Colonic mucosa (tissue), 4 donors: ENCODE results near the gene TACR1. TPM values are rescaled to one million over a fixed set of nuclear protein-coding genes. Genes with fewer than 3 reads are reported as not detected.

Experiments used
- DNase-seq: peaks from one replicate; pipeline ENCODE4 v3.0.0-alpha.2; 2020
- H3K27ac ChIP-seq: fragments of 200-600 bp; one replicate; pipeline ENCODE4 v1.8.0; 2021
- H3K27me3 ChIP-seq: fragments of 200-600 bp; one replicate; pipeline ENCODE4 v1.8.0; 2021
- H3K36me3 ChIP-seq: fragments of 200-600 bp; one replicate; pipeline ENCODE4 v1.8.0; 2021
- H3K4me1 ChIP-seq: fragments of 200-600 bp; one replicate; pipeline ENCODE4 v1.8.0; 2021; ENCODE audit warnings: mild to moderate bottlenecking
- H3K4me3 ChIP-seq: fragments of 200-600 bp; one replicate; pipeline ENCODE4 v1.8.0; 2021
- H3K9ac ChIP-seq, 2 donors: one replicate each; pipeline ENCODE4 v1.7.0; 2013; ENCODE audit warnings: control low read depth in 2 of 2, low read depth in 2 of 2, low read length in 2 of 2
- H3K9me3 ChIP-seq: fragments of 200-600 bp; one replicate; pipeline ENCODE4 v1.8.0; 2021
- intact Hi-C: fragments of 100-400 bp; cut with DNase I; formaldehyde crosslinking; loops from one replicate; pipeline ENCODE4 v1.14.1; 2022
- total RNA-seq, 2 donors: library from RNA; stranded (reverse); fragmentation: NEBNext Ultra II Directional in 1 of 2; extraction: Animal tissue kit (Norgen Biotek cat#: 25700) in 1 of 2; gene quantifications; one replicate each; pipeline ENCODE4 v1.2.1, GENCODE V29; 2021
- TF ChIP-seq, protein P1 (sequence below): fragments of 200-600 bp; IDR thresholded peaks from one replicate; pipeline ENCODE4 v1.8.0; 2022; ENCODE audit warnings: antibody characterized with exemption, mild to moderate bottlenecking
- donor health status: healthy.
- donor health status: DM: no; HTN: no; CAD: no.
- donor health status: DM: no; HTN: no; CAD: no.

The TACR1 gene
- total RNA-seq, 2 donors from 2014 or later: 0.37 TPM; not detected in 1

DNA sequence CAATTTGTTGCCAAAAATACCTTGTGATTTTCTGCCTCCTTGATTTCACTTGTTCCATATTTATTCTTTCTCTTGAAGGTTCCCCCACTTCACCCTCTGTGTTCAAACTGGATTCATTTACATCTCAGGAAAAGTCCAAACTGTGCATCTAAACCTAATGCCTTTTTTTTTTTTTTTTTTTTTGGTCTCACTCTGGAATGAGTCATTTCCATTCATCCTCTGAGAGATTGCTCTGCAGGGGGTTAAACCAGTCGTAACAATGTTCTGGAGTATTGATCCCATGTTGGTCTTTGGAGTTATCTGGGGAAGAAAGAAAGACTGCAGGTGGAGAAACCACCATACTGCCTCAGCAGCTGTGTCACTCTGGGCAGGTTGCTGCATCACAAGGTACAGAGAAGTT, 119.7 kb downstream of the TACR1 start:
- no peak overlapping the region for H3K27ac ChIP-seq
- H3K27me3 ChIP-seq: no peaks in the 10 kb centered on the region
- no peak overlapping the region for H3K4me3 ChIP-seq
- H3K36me3 ChIP-seq: no peaks in the 10 kb centered on the region
- no peaks in the 10 kb centered on the region for H3K9me3 ChIP-seq
- TF ChIP-seq, protein P1, sequence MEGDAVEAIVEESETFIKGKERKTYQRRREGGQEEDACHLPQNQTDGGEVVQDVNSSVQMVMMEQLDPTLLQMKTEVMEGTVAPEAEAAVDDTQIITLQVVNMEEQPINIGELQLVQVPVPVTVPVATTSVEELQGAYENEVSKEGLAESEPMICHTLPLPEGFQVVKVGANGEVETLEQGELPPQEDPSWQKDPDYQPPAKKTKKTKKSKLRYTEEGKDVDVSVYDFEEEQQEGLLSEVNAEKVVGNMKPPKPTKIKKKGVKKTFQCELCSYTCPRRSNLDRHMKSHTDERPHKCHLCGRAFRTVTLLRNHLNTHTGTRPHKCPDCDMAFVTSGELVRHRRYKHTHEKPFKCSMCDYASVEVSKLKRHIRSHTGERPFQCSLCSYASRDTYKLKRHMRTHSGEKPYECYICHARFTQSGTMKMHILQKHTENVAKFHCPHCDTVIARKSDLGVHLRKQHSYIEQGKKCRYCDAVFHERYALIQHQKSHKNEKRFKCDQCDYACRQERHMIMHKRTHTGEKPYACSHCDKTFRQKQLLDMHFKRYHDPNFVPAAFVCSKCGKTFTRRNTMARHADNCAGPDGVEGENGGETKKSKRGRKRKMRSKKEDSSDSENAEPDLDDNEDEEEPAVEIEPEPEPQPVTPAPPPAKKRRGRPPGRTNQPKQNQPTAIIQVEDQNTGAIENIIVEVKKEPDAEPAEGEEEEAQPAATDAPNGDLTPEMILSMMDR: no peak
- no peaks in the 10 kb centered on the region for H3K4me1 ChIP-seq
- DNase-seq: no peak
- no peak overlapping the region for H3K9ac ChIP-seq
- intact Hi-C loops: no loop called here

DNA sequence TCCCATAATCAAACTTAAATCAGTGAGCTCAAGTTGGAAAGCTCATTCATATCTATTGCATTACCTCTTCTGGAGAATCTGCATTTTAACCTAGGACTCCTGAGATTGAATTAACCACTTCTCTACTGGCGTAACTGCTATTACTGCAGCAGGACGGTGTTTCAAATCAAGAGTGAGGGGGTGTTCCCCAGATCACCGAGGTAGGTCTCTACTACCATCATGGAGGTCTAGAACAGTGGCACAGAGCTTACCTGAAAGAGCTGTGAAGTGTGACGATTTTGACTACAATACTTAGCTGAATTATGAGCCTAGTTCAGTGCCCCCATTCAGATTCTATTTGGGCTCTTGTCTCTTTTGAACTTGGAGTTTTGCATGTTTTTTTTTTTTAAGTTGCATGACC, 121.4 kb downstream of the TACR1 start:
- intact Hi-C loops: no loop called here
- Histone ChIP-seq H3K4me3 (no peak overlapping the region), H3K36me3 (no peaks in the 10 kb centered on the region), H3K4me1 (no peaks in the 10 kb centered on the region), H3K9ac (no peak overlapping the region), H3K27ac (no peak overlapping the region), H3K9me3 (no peaks in the 10 kb centered on the region), H3K27me3 (no peaks in the 10 kb centered on the region)
- TF ChIP-seq, protein P1: no peak
- no peak for DNase-seq

DNA sequence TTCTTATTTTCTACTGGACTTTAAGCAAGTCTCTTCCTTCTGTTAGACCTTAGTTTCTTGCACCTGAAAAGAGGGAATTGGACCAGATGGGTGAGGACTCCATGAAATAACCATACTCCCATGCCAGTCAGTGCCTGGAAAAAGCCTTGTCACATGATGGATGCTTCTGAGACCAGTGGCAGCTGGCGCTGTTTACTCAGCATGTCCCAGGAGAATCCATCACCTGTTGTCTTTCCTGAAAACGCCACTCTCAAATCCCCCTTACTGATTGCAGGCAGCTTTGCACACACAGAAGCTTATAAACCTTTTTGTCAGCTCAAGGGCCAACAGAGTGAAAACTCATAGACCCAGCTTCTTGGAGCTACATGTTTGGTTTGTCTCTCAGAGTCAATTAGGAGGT, 123.2 kb downstream of the TACR1 start:
- TF ChIP-seq, protein P1: no peak
- no peaks in the 10 kb centered on the region for H3K4me1 ChIP-seq
- H3K27me3 ChIP-seq: no peaks in the 10 kb centered on the region
- H3K27ac ChIP-seq: no peak overlapping the region
- intact Hi-C loops: no loop called here
- no peak overlapping the region for H3K4me3 ChIP-seq
- no peak overlapping the region for H3K9ac ChIP-seq
- no peaks in the 10 kb centered on the region for H3K36me3 ChIP-seq
- no peak for DNase-seq
- H3K9me3 ChIP-seq: no peaks in the 10 kb centered on the region

DNA sequence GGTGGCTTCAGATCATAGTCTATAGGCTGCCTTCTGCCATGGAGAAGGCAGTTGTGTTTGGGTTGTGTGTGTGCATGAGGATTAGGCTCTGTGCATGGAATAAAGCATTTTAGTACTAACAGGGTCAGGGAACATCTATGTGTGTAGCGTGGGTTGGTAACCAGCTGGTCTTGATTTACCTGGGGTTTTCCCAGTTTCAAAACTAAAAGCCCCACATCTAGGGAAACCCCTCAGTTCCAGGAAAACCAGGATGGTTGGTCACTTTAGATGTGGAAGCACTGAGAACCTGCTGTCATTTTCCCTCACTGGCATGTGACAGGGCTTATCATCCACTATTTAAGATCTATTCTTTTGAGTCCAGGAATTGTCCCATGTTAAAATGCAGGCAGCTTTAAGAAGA, 124.6 kb downstream of the TACR1 start:
- intact Hi-C loops: no loop called here
- TF ChIP-seq, protein P1: no peak

DNA sequence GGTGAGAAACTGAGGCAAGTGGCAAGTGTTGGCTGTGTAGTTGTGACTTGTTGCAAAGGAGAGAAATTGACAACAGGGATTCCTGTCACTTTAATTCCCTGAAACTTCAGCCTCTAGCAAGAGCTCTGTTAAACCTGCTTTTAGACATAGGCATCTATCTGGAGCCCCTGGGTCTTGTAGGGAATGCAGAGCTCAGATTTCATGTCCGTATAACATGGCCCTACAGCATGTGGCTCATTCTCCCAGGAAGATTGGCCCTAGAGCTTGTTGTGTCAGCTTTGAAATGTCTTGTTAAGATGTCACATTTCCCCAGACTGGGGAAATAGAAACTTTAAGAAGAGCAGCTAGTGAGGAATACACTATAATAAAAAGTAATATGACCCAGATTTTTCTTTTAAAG, 125.1 kb downstream of the TACR1 start:
- no peak for DNase-seq
- Histone ChIP-seq H3K4me1 (no peaks in the 10 kb centered on the region), H3K9ac (no peak overlapping the region), H3K9me3 (no peaks in the 10 kb centered on the region), H3K36me3 (no peaks in the 10 kb centered on the region), H3K27me3 (no peaks in the 10 kb centered on the region), H3K27ac (no peak overlapping the region), H3K4me3 (no peak overlapping the region)
- TF ChIP-seq, protein P1: no peak
- intact Hi-C loops: no loop called here

More for the DNA sequence above, 124.6 kb downstream of the TACR1 start:
- DNase-seq: no peak
- H3K36me3 ChIP-seq: no peaks in the 10 kb centered on the region
- no peak overlapping the region for H3K27ac ChIP-seq
- H3K27me3 ChIP-seq: no peaks in the 10 kb centered on the region
- no peak overlapping the region for H3K4me3 ChIP-seq
- H3K9me3 ChIP-seq: no peaks in the 10 kb centered on the region
- no peaks in the 10 kb centered on the region for H3K4me1 ChIP-seq
- H3K9ac ChIP-seq: no peak overlapping the region

DNA sequence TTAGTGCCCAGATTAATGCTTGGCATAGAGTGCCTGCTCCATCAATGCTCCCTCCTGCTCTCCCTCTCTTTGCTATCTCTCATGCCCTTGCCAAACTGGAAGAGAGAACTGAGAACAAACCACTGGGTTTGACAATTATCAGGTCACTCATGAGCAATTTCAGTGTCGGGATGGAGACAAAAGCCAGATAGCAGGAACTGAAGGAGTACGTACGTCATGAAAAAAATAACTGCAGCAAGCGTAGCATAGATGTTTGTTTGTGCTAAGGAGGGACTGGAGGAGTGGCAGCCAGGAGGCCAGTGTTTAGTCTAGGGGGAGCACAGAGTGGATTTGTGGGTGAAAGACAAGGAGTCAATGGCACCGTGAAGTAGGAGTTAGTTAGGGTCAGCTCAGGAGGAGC, 127.6 kb downstream of the TACR1 start:
- H3K4me3 ChIP-seq: no peak overlapping the region
- intact Hi-C loops: no loop called here
- no peak for DNase-seq
- H3K9ac ChIP-seq: no peak overlapping the region
- no peaks in the 10 kb centered on the region for H3K36me3 ChIP-seq
- no peaks in the 10 kb centered on the region for H3K4me1 ChIP-seq
- TF ChIP-seq, protein P1: no peak
- H3K9me3 ChIP-seq: no peaks in the 10 kb centered on the region
- H3K27ac ChIP-seq: no peak overlapping the region
- H3K27me3 ChIP-seq: no peaks in the 10 kb centered on the region
